Activated T-cell treated with anti-CD3 and anti-CD28 coated beads for 24 hours (primary cell): Measurements from ENCODE around the gene MPRIP.
"Not testable (repeated sequence)": the region's sequence is repeated elsewhere in the genome, so short reads cannot be mapped to it uniquely, and the experiment has no call there.

Source experiments
- DNase-seq: peaks from one replicate; pipeline ENCODE4 v3.0.0-alpha.2; 2020; ENCODE audit warnings: low read depth

MPRIP gene

DNA sequence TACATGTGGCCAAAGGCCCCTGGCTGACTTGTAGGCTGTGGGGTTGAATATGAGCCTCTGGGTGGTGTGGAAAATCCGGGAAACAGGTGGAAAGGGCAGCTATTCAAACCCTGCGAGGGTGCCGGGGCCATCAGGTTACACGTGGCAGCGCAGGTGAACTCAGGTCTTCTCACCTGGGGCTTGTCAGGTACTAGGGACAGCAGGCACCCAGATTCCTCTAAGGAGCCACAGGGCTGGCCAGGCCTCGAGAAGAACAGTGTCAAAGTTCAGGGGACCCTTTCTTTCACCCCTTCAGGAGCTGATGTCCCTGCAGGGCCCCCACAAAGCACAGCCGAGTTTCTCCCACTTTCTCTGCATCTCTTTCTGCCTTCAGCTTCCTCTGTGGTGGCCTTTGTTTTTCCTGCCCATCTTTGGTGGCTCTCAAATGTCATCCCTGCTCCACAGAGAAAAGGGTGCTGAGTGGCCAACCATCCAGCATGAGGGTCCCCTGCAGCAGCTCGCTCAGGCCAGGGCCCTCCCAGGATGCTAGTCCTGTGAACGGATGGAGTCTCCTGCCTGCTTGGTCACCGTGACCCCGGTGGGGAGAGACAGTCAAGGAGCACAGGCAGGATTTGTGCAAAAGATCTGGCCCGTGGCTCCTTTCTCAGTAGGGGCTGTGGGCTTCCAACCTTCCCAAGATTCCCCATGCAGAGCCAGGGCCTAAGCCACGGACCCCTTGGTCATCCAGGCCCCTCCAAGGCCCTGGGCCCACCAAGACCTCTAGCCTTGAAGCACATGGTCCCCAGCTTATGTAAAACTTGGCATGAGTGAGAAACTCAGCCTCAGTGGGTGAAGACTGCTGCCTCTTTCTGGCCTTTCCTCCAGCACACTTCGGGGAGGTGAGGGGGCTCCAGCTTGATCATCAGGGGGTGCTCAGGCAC is 28.2 kb upstream of the MPRIP start:
- DNase-seq, result not testable (repeated sequence)

GRCh38 chr17:17014748-17015124 is 27.5 kb upstream of the MPRIP start:
- DNase-seq, result not testable (repeated sequence)

DNA sequence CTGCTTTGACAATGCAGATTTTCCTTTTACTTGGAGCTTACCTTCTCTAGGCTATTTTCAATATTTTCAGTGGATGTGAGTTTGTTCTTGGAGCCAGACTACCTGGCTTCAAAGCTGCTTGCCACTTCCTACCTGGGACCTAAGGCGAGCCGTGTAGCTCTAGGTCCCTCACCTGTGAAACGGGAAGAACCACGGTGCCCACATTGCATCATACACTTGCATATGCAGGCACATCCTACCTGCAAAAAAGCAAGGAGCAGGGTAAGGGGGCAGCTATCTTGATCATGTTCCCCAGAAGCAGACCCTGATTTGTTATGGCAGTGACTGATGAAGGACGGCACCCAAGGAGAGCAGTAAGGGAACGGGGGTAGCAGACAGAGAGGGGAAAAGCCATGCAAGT is 27.0 kb upstream of the MPRIP start:
- no peak for DNase-seq

GRCh38 chr17:17016199-17017197 is 25.8 kb upstream of the MPRIP start:
- DNase-seq, result not testable (repeated sequence)

DNA sequence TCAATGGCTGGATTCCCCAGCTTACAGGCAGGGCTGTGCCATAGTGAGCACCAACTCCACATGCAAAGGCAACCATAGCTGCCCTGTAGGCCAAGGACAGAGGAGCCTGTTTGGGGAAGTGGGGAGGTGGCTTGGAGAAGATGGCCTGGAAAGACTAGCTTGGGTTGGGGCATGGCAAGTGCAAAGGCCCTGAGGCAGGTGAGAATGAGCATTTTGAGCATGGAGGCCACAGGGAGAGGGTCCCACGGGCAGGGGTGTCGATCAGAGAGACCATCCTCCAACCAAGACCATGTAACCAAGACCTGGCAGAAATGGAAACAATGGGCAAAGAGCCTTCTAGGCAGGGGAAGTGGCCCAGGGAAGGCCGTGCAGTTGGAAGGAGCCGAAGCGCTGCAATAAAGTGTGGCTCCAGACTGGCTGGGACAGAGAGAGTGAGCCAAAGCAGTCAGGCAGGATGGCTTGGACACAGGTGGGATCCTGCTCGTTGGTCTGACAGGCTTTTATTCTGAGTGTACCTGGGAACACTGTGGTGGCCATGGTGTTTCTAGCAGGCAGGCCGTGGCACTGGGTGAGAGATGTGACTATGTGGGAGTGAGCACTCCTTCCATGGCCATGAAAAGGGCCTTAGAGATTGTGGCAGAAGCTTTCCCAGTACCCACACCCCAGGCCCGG is 24.8 kb upstream of the MPRIP start:
- no peak for DNase-seq

- no peak for DNase-seq
Observed at GRCh38 chr17:17018021-17018441, 24.2 kb upstream of the MPRIP start.

DNA sequence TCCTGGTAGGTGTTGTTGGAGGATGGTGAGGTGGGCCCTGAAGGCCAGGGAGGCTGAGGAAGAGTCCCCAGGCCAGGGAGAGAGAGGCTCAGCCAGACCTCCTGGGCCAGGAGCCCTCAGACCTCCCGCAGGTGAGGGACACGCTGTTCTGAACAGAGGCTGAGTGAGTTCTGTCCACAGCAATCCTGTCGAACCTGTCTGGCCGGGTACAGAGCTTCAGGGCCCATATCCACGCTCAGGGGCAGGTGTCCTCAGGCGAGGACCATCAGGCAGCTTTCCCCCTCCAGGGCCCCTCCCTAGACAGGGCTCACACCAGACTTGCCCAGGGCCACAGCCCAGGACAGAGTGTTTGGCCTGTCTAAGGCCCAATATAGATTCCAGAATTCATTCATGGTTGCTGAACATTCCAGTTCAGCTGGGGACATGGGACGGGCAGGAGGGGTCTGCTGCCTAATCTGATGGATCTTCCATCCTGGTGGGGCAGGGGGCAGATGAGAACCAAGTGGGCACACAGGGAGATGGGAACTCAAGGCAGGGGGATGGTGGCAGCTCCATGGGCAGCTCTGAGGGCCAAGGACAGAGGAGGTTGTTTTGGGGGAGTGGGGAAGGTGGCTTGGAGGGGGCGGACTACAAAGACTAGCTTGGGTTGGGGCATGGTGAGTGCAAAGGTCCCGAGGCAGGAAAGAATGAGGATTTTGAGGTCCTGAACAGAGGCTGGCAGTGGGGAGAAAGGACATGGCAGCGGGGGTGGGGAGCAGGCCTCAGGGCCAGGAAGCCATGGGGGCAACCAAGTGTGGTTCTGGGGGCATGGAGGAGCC is 23.4 kb upstream of the MPRIP start:
- no peak for DNase-seq

GRCh38 chr17:17019430-17019762 is 22.9 kb upstream of the MPRIP start:
- no peak for DNase-seq

- no peak for DNase-seq
Observed at GRCh38 chr17:17019891-17020456, 22.3 kb upstream of the MPRIP start.

DNA sequence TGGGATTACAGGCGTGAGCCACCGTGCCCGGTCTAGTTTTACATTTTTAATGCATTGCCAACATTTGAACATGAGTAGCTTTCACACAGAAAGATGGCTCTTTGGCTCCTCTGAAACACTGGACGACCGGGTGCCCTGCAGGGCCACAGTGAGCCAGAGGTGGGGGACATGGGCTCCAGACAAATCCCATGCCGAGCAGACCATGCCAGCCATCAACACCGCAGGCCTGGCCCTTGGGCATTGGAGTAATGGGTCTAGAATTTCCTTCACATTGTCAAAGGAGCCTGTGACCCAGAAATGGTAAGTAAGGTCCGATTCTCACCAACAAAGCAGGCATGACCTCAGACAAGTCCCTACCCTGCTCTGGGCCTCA is 21.4 kb upstream of the MPRIP start:
- no peak for DNase-seq

DNA sequence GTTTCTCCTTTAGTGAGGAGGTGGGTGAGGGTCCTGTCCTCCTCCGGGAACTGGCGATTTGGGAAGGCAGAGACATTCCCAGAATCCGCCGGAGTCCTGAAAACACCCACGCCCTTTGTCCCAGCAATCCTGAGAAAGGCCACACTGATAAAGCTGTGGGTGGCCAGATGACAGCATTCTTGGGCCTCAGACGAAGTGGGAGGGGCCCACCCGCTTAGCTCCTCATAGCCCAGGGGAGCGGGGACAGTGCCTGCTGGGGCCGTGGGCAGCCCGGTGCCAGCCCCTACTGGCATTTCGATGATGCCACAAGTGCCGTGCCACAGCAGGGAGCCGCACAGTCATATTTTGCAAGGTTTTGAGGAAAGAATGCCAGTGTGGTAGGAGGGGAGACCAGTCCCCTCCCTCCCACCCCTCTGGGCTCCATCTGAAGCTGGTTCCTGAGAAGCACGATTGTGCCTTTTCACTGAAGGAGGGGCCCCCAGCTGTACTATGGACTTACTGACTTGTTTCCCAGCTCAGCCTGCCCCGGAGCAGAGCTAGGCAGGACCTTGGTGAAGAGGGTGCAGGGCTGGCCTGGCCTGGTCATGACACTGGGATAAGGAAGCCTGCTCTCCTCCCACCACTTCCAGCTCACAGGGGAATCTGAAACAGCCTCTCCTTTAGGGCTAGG is 20.9 kb upstream of the MPRIP start:
- DNase-seq, result no peak

- no peak for DNase-seq
Observed at GRCh38 chr17:17022011-17022410, 20.2 kb upstream of the MPRIP start.

DNA sequence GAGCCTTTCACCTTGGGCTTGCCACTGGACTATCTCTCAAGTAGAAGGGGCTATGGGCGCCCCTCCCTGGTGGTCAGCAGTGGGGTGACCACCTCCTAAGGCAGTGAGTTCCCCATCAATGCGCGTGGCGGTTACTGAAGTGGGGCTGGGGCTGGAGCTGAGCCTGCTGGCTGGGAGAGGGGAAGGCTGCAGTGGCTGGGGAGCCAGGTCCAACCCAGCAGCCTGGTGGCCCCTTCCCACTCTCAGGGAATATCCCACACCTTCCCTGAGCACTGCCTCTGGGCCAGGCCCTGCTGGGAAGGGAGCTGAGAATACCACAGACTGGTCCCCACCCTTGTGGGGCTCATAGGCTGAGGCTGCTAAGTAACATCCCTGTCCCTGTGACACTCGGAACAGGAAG is 19.8 kb upstream of the MPRIP start:
- no peak for DNase-seq

- DNase-seq, result no peak
Observed at GRCh38 chr17:17024778-17025300, 17.4 kb upstream of the MPRIP start.

DNA sequence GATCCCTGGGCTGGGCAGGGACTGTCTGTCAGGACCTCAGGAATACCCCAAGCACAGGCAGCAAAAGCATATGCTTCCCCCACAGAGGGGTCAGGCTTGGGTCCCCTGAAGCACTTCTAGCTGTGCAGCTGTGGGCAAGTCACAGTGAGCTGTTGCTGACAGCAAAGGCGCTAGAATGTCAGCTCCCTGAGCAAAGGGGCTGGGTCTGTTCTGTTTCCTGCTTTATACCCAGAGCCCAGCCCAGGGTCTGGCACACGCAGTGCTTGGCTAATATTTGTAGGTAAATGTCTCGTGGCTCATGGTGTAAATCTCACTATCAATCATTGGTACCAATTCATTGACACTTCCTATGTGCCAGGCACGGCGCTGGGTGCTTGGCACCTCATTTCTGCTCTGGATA is 16.6 kb upstream of the MPRIP start:
- DNase-seq, result no peak

GRCh38 chr17:17026163-17026562 is 16.1 kb upstream of the MPRIP start:
- no peak for DNase-seq

DNA sequence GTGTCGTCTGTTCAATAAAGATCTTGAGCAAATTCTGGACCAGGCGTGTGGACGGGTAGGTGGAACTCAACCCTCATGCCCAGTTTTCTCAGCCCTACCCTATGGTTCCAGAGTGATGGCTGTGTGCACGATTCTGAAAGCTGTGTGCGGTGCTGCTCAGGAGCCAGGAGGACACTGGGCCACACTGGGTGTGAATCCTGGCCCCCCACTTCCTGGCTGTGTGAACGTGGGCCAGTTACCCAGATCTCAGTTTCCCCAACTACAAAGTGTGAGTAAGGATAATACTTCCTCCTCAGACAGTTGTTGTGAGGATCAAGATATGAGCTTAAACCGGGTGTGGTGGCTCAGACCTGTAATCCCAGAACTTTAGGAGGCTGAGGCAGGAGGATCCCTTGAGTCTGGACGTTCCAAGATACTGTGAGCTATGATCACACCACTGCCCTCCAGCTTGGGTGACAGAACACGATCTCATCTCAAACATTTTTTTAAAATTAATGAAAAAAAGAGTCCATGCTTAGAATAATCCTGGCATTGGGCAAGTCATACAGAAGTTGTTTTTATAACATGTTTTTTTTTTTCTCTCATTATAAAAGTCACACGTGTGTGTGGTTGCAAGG is 14.7 kb upstream of the MPRIP start:
- no peak for DNase-seq

DNA sequence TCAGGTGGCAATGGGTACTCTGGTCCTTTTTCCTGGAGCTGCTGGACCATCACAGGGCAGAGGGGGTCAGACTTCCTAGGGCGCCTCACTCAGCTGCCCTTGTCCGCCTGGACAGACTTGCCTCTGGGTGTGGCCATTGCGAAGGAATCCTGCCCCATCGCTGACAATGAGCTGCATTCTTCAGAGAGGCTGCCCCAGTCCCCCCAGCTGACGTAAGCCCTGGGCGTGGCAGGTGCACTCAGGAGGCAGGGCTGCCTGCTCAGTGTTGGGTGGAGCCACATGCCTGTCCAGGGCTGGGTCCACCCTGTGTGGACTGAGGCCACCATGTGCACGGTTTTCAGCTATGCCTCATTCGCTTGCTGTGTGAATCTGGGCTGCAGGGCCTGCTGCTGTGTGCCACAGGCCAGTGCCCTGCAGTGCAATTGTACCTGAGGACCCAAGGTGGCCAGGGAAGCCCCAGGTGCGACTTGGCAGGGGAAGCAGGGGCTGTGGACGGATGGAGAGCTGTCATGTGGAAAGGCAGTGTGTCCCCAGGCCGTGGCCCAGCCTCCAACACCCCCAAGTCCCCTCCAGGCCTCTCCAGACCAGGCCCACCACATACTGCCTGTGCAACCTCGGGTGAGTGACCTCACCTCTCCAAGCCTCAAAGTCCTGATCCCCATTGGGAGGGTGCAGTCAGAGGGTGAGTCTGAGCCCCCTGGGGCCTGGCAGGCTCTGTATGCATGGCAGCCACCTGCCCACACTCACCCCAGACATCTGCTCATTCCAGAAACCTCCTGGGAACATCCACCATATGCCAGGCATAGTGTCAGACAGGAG is 14.0 kb upstream of the MPRIP start:
- no peak for DNase-seq
